Neural cell (in vitro differentiated cells): ENCODE data around the gene AHCYL1. TPM values are rescaled to one million over a fixed set of nuclear protein-coding genes. Genes with fewer than 3 reads are reported as not detected.

ENCODE experiments used
- H2AFZ ChIP-seq: fragments of 200-600, 300-800 bp; sonication (generic), shearing (Covaris generic); 2 replicates; pipeline ENCODE4 v1.6.0; 2014; ENCODE audit warnings: low read depth, mild to moderate bottlenecking, antibody characterized with exemption, low read length, moderate library complexity
- H3F3A ChIP-seq: fragments of 200-600 bp; shearing (Covaris generic); 2 replicates; pipeline ENCODE4 v1.6.1; 2016; ENCODE audit warnings: mild to moderate bottlenecking, moderate library complexity, mixed read lengths, antibody characterized with exemption, low read length; ENCODE audit not compliant: insufficient read depth, poor library complexity, severe bottlenecking
- H3K27ac ChIP-seq: fragments of 200-600, 300-800 bp; sonication (generic), shearing (Covaris generic); 2 replicates; pipeline ENCODE4 v1.5.1; 2014; ENCODE audit warnings: mild to moderate bottlenecking, low read length, moderate library complexity
- H3K27me3 ChIP-seq: fragments of 300-800, 200-600 bp; sonication (generic), shearing (Covaris generic); 2 replicates; pipeline ENCODE4 v1.6.0; 2014; ENCODE audit warnings: mild to moderate bottlenecking, low read depth, low read length, moderate library complexity; ENCODE audit not compliant: insufficient read depth
- H3K36me3 ChIP-seq: fragments of 300-800, 200-600 bp; sonication (generic), shearing (Covaris generic); 2 replicates; pipeline ENCODE4 v1.5.1; 2014; ENCODE audit warnings: mild to moderate bottlenecking, antibody characterized with exemption, low read length, moderate library complexity; ENCODE audit not compliant: insufficient read depth
- H3K4me2 ChIP-seq: fragments of 300-800, 200-600 bp; sonication (generic), shearing (Covaris generic); 2 replicates; pipeline ENCODE4 v1.6.0; 2014; ENCODE audit warnings: mild to moderate bottlenecking, low read length
- H3K4me3 ChIP-seq: fragments of 300-800, 200-600 bp; sonication (generic), shearing (Covaris generic); 2 replicates; pipeline ENCODE4 v1.5.1; 2014; ENCODE audit warnings: mild to moderate bottlenecking, low read length, moderate library complexity
- H3K79me2 ChIP-seq: fragments of 200-600 bp; shearing (Covaris generic); replicated peaks from 2 replicates; pipeline ENCODE4 v1.6.0; 2014; ENCODE audit warnings: mild to moderate bottlenecking, low read length, moderate library complexity; ENCODE audit not compliant: insufficient read depth
- H3K9ac ChIP-seq: fragments of 300-800, 200-600 bp; sonication (generic), shearing (Covaris generic); 2 replicates; pipeline ENCODE4 v1.6.1; 2016; ENCODE audit warnings: mild to moderate bottlenecking, low read length, mixed read lengths
- H3K9me2 ChIP-seq: fragments of 200-600 bp; shearing (Covaris generic); 2 replicates; pipeline ENCODE4 v1.6.1; 2016; ENCODE audit warnings: mild to moderate bottlenecking, low read length, mixed read lengths; ENCODE audit not compliant: insufficient read depth
- H3K9me3 ChIP-seq: fragments of 200-600, 300-800 bp; sonication (generic), shearing (Covaris generic); 2 replicates; pipeline ENCODE4 v1.6.1; 2016; ENCODE audit warnings: mild to moderate bottlenecking, mixed run types, low read length, moderate library complexity, mixed read lengths
- H4K20me1 ChIP-seq: fragments of 200-600 bp; shearing (Covaris generic); 2 replicates; pipeline ENCODE4 v1.6.1; 2016; ENCODE audit warnings: mild to moderate bottlenecking, mixed run types; ENCODE audit not compliant: insufficient read depth
- CTCF ChIP-seq: fragments of 450-650 bp; IDR thresholded peaks from 2 replicates; pipeline ENCODE4 v1.5.1; 2014; ENCODE audit warnings: antibody characterized with exemption, mild to moderate bottlenecking, moderate library complexity; ENCODE audit not compliant: poor library complexity, severe bottlenecking
- EP300 ChIP-seq: fragments of 450-650 bp; conservative IDR thresholded peaks from 2 replicates; pipeline ENCODE4 v1.6.1; 2014; ENCODE audit warnings: antibody characterized with exemption, mild to moderate bottlenecking, moderate library complexity; ENCODE audit not compliant: poor library complexity, severe bottlenecking
- EZH2 ChIP-seq: fragments of 200-600, 300-800 bp; shearing (Covaris generic), sonication (generic); IDR thresholded peaks from 2 replicates; pipeline ENCODE4 v1.6.1; 2014; ENCODE audit warnings: antibody characterized with exemption, low read length, borderline replicate concordance, mild to moderate bottlenecking; ENCODE audit not compliant: insufficient read depth, poor library complexity, severe bottlenecking
- MXI1 ChIP-seq: fragments of 450-650 bp; conservative IDR thresholded peaks from 2 replicates; pipeline ENCODE4 v1.6.1; 2014; ENCODE audit warnings: antibody characterized with exemption, mild to moderate bottlenecking; ENCODE audit not compliant: poor library complexity, severe bottlenecking
- POLR2AphosphoS5 ChIP-seq: IDR thresholded peaks from 2 replicates; pipeline ENCODE4 v1.6.1; 2012
- RAD21 ChIP-seq: fragments of 450-650 bp; conservative IDR thresholded peaks from 2 replicates; pipeline ENCODE4 v1.6.1; 2014; ENCODE audit warnings: antibody characterized with exemption, mild to moderate bottlenecking, moderate library complexity
- SMC3 ChIP-seq: fragments of 450-650 bp; conservative IDR thresholded peaks from 2 replicates; pipeline ENCODE4 v1.6.1; 2014; ENCODE audit warnings: antibody characterized with exemption, mild to moderate bottlenecking, moderate library complexity; ENCODE audit not compliant: poor library complexity
- TAF1 ChIP-seq: IDR thresholded peaks from 2 replicates; pipeline ENCODE4 v1.6.1; 2012; ENCODE audit warnings: low read depth
- polyA plus RNA-seq: library from polyadenylated mRNA; depleted of rRNA; stranded (reverse); fragments of >200 nt; gene quantifications from 2 replicates; pipeline ENCODE4 v1.2.3, GENCODE V29; 2014
- TF ChIP-seq, protein P1 (sequence below): IDR thresholded peaks from 2 replicates; pipeline ENCODE4 v1.6.1; 2012; ENCODE audit warnings: borderline replicate concordance

Gene AHCYL1
- polyA plus RNA-seq, 1 donor from 2014 or later: 48.7 TPM

DNA sequence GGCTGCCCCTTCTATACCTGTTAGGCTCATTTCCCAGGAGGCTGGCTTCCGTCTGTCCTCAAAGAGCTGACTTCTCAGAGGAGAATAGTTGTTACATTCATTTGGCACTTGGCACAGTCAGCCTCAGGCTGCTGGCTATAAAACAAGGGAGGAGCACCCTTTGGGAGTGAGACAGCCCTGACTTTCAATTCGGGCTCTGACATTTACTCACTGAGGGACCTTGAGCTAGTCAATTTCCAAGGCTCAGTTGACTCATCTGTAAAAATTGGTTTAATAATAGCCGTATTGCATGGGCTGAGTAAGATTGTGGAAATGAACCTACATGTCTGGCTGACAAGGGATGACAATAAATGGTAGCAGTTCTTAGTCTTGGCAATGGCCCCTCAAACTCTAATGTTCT lies 72.2 kb downstream of the AHCYL1 start:
- no peak overlapping the region for H3K4me3 ChIP-seq
- TF ChIP-seq RAD21: no peak
- no peak for TF ChIP-seq CTCF
- no peak for TF ChIP-seq MXI1
- TF ChIP-seq, protein P1, sequence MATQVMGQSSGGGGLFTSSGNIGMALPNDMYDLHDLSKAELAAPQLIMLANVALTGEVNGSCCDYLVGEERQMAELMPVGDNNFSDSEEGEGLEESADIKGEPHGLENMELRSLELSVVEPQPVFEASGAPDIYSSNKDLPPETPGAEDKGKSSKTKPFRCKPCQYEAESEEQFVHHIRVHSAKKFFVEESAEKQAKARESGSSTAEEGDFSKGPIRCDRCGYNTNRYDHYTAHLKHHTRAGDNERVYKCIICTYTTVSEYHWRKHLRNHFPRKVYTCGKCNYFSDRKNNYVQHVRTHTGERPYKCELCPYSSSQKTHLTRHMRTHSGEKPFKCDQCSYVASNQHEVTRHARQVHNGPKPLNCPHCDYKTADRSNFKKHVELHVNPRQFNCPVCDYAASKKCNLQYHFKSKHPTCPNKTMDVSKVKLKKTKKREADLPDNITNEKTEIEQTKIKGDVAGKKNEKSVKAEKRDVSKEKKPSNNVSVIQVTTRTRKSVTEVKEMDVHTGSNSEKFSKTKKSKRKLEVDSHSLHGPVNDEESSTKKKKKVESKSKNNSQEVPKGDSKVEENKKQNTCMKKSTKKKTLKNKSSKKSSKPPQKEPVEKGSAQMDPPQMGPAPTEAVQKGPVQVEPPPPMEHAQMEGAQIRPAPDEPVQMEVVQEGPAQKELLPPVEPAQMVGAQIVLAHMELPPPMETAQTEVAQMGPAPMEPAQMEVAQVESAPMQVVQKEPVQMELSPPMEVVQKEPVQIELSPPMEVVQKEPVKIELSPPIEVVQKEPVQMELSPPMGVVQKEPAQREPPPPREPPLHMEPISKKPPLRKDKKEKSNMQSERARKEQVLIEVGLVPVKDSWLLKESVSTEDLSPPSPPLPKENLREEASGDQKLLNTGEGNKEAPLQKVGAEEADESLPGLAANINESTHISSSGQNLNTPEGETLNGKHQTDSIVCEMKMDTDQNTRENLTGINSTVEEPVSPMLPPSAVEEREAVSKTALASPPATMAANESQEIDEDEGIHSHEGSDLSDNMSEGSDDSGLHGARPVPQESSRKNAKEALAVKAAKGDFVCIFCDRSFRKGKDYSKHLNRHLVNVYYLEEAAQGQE: no peak

GRCh38 chr1:110057963-110058518 lies 73.5 kb downstream of the AHCYL1 start:
- Histone ChIP-seq H3K36me3 (peaks cover 9% of the 10 kb centered on the region), H2AFZ (no peak overlapping the region), H3K9me3 (no peaks in the 10 kb centered on the region), H3K4me2 (no peak overlapping the region), H3K27ac (no peak overlapping the region), H3K9ac (no peak overlapping the region), H3K4me3 (no peak overlapping the region), H3F3A (no peaks in the 10 kb centered on the region), H3K27me3 (no peaks in the 10 kb centered on the region), H4K20me1 (no peaks in the 10 kb centered on the region), H3K9me2 (no peaks in the 10 kb centered on the region), H3K79me2 (no peaks in the 10 kb centered on the region)
- no peak for TF ChIP-seq EP300

More for the DNA sequence above, 72.2 kb downstream of the AHCYL1 start:
- Histone ChIP-seq H3K4me2 (no peak overlapping the region), H3K9ac (no peak overlapping the region), H3K79me2 (no peaks in the 10 kb centered on the region), H3K36me3 (peaks cover 9% of the 10 kb centered on the region), H3K27me3 (no peaks in the 10 kb centered on the region), H3F3A (no peaks in the 10 kb centered on the region), H3K9me2 (no peaks in the 10 kb centered on the region), H3K9me3 (no peaks in the 10 kb centered on the region), H3K27ac (no peak overlapping the region), H4K20me1 (no peaks in the 10 kb centered on the region), H2AFZ (no peak overlapping the region)

GRCh38 chr1:110058591-110058990 lies 74.0 kb downstream of the AHCYL1 start:
- Histone ChIP-seq H3K9me3 (no peaks in the 10 kb centered on the region), H3K9ac (no peak overlapping the region), H2AFZ (no peak overlapping the region), H3F3A (no peaks in the 10 kb centered on the region), H3K27ac (no peak overlapping the region), H3K4me2 (no peak overlapping the region), H3K9me2 (no peaks in the 10 kb centered on the region), H3K79me2 (no peaks in the 10 kb centered on the region), H3K4me3 (no peak overlapping the region), H3K36me3 (peaks cover 9% of the 10 kb centered on the region), H4K20me1 (no peaks in the 10 kb centered on the region), H3K27me3 (no peaks in the 10 kb centered on the region)
- TF ChIP-seq TAF1: no peak
- TF ChIP-seq EZH2: no peak
- no peak for TF ChIP-seq EP300
- TF ChIP-seq, protein P1: no peak
- TF ChIP-seq RAD21: no peak
- no peak for TF ChIP-seq SMC3
- no peak for TF ChIP-seq POLR2AphosphoS5
- no peak for TF ChIP-seq CTCF
- no peak for TF ChIP-seq MXI1
